GM12874 (cell line): ENCODE data around the gene CEP128.

Experiments used
- TF ChIP-seq, protein P1 (sequence below): IDR thresholded peaks from 2 replicates; pipeline ENCODE4 v1.5.1; 2011; ENCODE audit warnings: low read depth, mild to moderate bottlenecking, control low read depth, low read length, moderate library complexity; ENCODE audit not compliant: insufficient read depth

Gene CEP128

DNA sequence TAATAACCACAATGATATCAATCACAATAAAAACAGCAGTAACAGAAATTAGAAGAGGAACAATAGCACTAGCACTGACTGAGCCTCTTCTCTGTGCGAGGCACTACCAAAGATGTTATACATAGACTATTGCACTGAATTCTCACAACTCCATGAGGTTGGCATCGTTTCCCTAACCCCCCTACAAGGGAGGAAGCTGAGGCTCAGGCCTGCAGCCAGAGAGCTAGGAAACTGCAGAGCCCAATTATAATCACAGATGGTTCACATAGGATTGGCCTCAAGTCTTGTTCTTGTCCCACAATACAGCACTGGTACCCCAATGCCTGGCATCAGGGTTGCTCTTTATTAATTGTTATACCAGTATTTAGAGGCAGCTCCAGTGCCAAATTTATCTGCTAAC lies 278.0 kb downstream of the CEP128 start:
- TF ChIP-seq, protein P1, sequence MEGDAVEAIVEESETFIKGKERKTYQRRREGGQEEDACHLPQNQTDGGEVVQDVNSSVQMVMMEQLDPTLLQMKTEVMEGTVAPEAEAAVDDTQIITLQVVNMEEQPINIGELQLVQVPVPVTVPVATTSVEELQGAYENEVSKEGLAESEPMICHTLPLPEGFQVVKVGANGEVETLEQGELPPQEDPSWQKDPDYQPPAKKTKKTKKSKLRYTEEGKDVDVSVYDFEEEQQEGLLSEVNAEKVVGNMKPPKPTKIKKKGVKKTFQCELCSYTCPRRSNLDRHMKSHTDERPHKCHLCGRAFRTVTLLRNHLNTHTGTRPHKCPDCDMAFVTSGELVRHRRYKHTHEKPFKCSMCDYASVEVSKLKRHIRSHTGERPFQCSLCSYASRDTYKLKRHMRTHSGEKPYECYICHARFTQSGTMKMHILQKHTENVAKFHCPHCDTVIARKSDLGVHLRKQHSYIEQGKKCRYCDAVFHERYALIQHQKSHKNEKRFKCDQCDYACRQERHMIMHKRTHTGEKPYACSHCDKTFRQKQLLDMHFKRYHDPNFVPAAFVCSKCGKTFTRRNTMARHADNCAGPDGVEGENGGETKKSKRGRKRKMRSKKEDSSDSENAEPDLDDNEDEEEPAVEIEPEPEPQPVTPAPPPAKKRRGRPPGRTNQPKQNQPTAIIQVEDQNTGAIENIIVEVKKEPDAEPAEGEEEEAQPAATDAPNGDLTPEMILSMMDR: no peak

GRCh38 chr14:80659783-80660182 lies 281.8 kb downstream of the CEP128 start:
- TF ChIP-seq, protein P1: no peak

DNA sequence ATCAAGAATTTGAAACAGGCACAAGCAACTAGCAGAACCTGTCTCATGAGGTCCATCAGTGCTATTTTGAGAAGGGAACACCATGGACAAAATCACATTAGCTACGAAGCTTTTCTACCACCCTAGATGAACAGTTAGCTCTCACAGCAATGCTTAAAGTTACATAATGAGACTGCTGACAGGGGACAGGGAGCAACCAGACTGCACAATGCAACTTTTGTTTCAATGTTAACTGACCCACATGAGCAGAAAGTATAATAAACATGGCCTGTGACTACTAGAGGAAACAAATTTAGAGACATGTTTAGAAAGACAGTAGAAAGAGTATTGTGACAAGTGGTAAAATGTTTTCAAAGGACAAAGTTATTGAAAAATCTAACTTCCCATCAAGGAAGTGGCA lies 282.8 kb downstream of the CEP128 start:
- TF ChIP-seq, protein P1: no peak

DNA sequence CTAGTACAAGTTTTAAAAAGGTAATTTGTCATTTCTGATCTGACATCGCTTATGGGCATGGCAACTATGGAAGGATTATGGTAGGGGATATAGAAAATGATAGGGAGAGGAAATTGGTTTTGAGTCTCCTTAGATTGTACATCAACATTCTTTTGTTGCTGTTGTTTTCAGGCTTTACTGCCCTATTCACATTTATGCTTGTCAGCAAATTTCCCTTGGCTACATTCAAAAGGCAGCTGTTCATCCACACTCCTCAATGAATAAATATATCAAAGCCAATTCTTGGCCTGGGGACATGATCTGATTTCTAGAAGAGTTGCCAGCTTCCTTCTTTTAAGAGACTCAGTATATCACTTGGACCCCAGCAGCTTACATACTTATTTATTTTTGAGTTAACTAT lies 283.4 kb downstream of the CEP128 start:
- TF ChIP-seq, protein P1: no peak

DNA sequence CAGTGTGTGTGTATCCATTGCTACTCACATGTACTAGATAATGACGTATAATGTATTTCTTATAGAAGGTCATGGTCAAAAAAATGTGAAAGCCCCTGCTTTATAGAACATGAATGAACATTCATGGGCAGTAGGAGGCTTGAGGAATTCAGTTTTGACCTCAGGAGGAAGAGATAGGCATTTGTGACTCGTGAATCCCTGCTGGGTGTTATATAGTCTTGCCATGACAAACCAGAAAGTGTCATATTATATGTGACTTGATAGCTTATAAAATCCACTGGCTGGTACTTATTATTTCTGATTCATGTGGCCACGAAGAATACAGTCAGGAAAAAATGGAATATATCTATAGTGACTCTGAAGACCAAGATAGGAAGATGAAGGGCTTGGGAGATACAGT lies 287.6 kb downstream of the CEP128 start:
- TF ChIP-seq, protein P1: no peak

DNA sequence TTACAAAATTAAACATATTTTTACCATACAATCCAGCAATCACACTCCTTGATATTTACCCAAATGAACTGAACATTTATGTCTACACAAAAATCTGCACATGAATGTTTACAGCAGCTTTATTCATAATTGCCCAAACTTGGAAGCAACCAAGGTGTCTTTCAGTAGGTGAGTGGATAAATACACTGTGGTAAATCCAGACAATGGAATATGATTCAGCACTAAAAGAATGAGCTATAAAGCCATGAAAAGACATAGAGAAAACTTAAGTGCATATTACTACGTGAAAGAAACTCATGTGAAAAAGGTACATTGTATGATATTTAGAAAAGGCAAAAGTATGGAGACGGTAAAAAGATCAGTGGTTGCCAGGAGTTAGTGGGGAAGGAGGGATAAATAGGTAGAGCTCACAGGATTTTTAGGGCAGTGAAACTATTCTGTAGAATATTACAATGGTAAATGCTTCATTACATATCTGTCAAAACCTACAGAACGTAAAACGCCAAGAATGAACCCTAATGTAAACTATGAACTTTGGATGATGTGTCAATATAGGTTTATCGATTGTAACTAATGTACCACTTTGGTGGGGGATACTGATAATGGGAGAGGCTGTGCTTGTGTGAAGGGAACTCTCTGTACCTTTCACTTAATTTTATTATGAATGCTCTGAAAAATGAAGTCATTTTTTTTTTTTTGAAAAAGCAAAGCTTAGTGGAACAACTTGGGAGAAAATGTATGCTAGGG lies 295.7 kb downstream of the CEP128 start:
- TF ChIP-seq, protein P1: no peak

GRCh38 chr14:80644826-80645225 lies 296.7 kb downstream of the CEP128 start:
- TF ChIP-seq, protein P1: no peak
